Measurements from ENCODE around the gene PRELP. TPM values are rescaled to one million over a fixed set of nuclear protein-coding genes. Genes with fewer than 3 reads are reported as not detected.

The PRELP gene
- total and polyA plus RNA-seq, 2 donors (not counting 3 experiments of a cell fraction or from before 2014, with no cell fraction given) = 0.01 TPM; not detected in 1

GRCh38 chr1:203531063-203531462 lies 55.5 kb downstream of the PRELP start:
- Histone ChIP-seq H4K20me1 (replicated peaks; ENCODE audit: control insufficient read depth, extremely low read depth, insufficient read depth, low read length) (no peaks in the 10 kb centered on the region), H3K9me3 (replicated peaks; ENCODE audit: control insufficient read depth, insufficient read depth, low read length) (no peaks in the 10 kb centered on the region), H3K27me3 (ENCODE audit: control insufficient read depth in 2 of 2, insufficient read depth in 2 of 2, low read length in 2 of 2) (peaks cover 0 to 8% of the 10 kb centered on the region in 2 experiments), H3K9me1 (replicated peaks; ENCODE audit: control insufficient read depth, extremely low read depth, insufficient read depth, low read length) (no peaks in the 10 kb centered on the region), H3K4me3 (replicated peaks in 1 of 3; ENCODE audit: insufficient read depth in 1 of 3, low read depth in 1 of 3, low read length in 3 of 3) (no peak overlapping the region), H3K36me3 (ENCODE audit: control insufficient read depth in 2 of 2, extremely low read depth in 1 of 2, insufficient read depth in 2 of 2, low read length in 2 of 2) (no peaks in the 10 kb centered on the region), H3K9ac (replicated peaks; ENCODE audit: extremely low read depth, insufficient read depth, low read length) (no peak overlapping the region), H3K27ac (ENCODE audit: insufficient read depth, low read depth, low read length) (no peak overlapping the region), H2AFZ (ENCODE audit: low read depth, low read length) (no peak overlapping the region), H3K4me2 (ENCODE audit: insufficient read depth, low read length) (no peak overlapping the region), H3K79me2 (ENCODE audit: control insufficient read depth, insufficient read depth, low read length) (no peaks in the 10 kb centered on the region), H3K4me1 (ENCODE audit: control insufficient read depth, extremely low read depth, insufficient read depth, low read length) (no peaks in the 10 kb centered on the region)
- DNase-seq (ENCODE audit: low read depth, low spot score) (no peak), FAIRE-seq (no peak)
- ChIA-PET CTCF (interaction anchor here (0.8 to 1.4 kb wide), 3 partner anchors 9 to 18 kb away, joined by 3 to 6 read pairs (median 3); no protein-coding TSS in a partner anchor), POLR2A (no interaction called here)
- TF ChIP-seq FOS (IDR thresholded peaks at IDR 0.05; ENCODE audit: borderline replicate concordance, insufficient read depth, low read length) (no peak), MYC (IDR thresholded peaks at IDR 0.05; ENCODE audit: low read depth, low read length) (no peak), POLR2AphosphoS5 (IDR thresholded peaks at IDR 0.05; ENCODE audit: insufficient read depth, low read depth, low read length) (no peak), EZH2 (IDR thresholded peaks at IDR 0.05; ENCODE audit: borderline replicate concordance, low read depth, low read length, severe bottlenecking) (no peak), JUN (IDR thresholded peaks at IDR 0.05; ENCODE audit: borderline replicate concordance, insufficient read depth, insufficient read length, low read depth) (no peak), MAX (IDR thresholded peaks at IDR 0.05; ENCODE audit: insufficient read depth, insufficient read length) (no peak), GATA2 (IDR thresholded peaks at IDR 0.05; ENCODE audit: insufficient read depth, insufficient read length, low read depth, low read length) (no peak), CTCF (IDR thresholded peaks at IDR 0.05; ENCODE audit: extremely low read depth in 1 of 2, insufficient read depth in 1 of 2, low read depth in 1 of 2, low read length in 2 of 2) (no peak), POLR2A (IDR thresholded peaks at IDR 0.05; ENCODE audit: low read depth, low read length) (no peak)
- intact Hi-C loops (cut with micrococcal nuclease) = no loop called here
- BruUV-seq (replicated peaks) = no TSS peak
- dilution Hi-C loops (cut with MboI; ENCODE audit: extremely low pct_ligation_motif_present, low sequenced_read_pairs) = no loop called here

All from endothelial cell of umbilical vein (primary cell).